Smooth muscle cell (in vitro differentiated cells): ENCODE measurements around the gene GGCX. TPM values are rescaled to one million over a fixed set of nuclear protein-coding genes. Genes with fewer than 3 reads are reported as not detected.
A peak's percentile ranks its signal among the peaks of the same experiment; 100 is the strongest.

ENCODE experiments used
- DNase-seq: peaks from one replicate; lab custom pipeline; 2025; ENCODE audit not compliant: unreplicated experiment; lab: John Stamatoyannopoulos, UW
- H2AFZ ChIP-seq: fragments of 200-600 bp; sonication (generic); 2 replicates; pipeline ENCODE4 v1.6.0; 2016; ENCODE audit warnings: antibody characterized with exemption, low read depth, mild to moderate bottlenecking
- H3F3A ChIP-seq: fragments of 200-600 bp; sonication (generic); 2 replicates; pipeline ENCODE4 v1.6.0; 2017; ENCODE audit warnings: antibody characterized with exemption, low read depth
- H3K27ac ChIP-seq: fragments of 200-600 bp; sonication (generic); 2 replicates; pipeline ENCODE4 v1.5.1; 2016; ENCODE audit warnings: low read depth, mild to moderate bottlenecking
- H3K27me3 ChIP-seq: fragments of 200-600 bp; sonication (generic); 2 replicates; pipeline ENCODE4 v1.6.1; 2016; ENCODE audit warnings: low read depth, mild to moderate bottlenecking
- H3K36me3 ChIP-seq: fragments of 200-600 bp; sonication (generic); 2 replicates; pipeline ENCODE4 v1.5.1; 2016; ENCODE audit warnings: low read depth
- H3K4me1 ChIP-seq: fragments of 200-600 bp; sonication (generic); 2 replicates; pipeline ENCODE4 v1.5.1; 2016; ENCODE audit warnings: low read depth
- H3K4me2 ChIP-seq: fragments of 200-600 bp; sonication (generic); 2 replicates; pipeline ENCODE4 v1.6.0; 2016; ENCODE audit warnings: mild to moderate bottlenecking
- H3K4me3 ChIP-seq: fragments of 200-600 bp; sonication (generic); 2 replicates; pipeline ENCODE4 v1.5.1; 2016; ENCODE audit warnings: mild to moderate bottlenecking
- H3K79me2 ChIP-seq: fragments of 200-600 bp; sonication (generic); 2 replicates; pipeline ENCODE4 v1.6.0; 2016; ENCODE audit warnings: low read depth, mild to moderate bottlenecking
- H3K9ac ChIP-seq: fragments of 200-600 bp; sonication (generic); 2 replicates; pipeline ENCODE4 v1.6.0; 2016; ENCODE audit warnings: low read depth
- H3K9me3 ChIP-seq: fragments of 200-600 bp; sonication (generic); replicated peaks from 2 replicates; pipeline ENCODE4 v1.5.1; 2016; ENCODE audit warnings: low read depth
- H4K20me1 ChIP-seq: fragments of 200-600 bp; sonication (generic); 2 replicates; pipeline ENCODE4 v1.6.0; 2016; ENCODE audit warnings: low read depth
- CTCF ChIP-seq: fragments of 200-600 bp; sonication (generic); IDR thresholded peaks from 2 replicates; pipeline ENCODE4 v1.5.1; 2017; ENCODE audit warnings: borderline replicate concordance, mild to moderate bottlenecking, antibody characterized with exemption; ENCODE audit not compliant: insufficient read depth, poor library complexity, severe bottlenecking
- WGBS: methylation state at CpG from one replicate; pipeline ENCODE4 v1.1.7; 2016; ENCODE audit warnings: low lambda C conversion rate; 5-methylcytosine and 5-hydroxymethylcytosine counted together
- polyA plus RNA-seq: library from polyadenylated mRNA; unstranded; fragments of >200 nt; fragmentation: Nextera tagmentation; extraction: Ambion mirVana; gene quantifications from 2 replicates; pipeline ENCODE4 v1.2.1, GENCODE V29; 2016
- total RNA-seq: library from RNA; depleted of rRNA; stranded (reverse); fragments of >200 nt; gene quantifications from 2 replicates; pipeline ENCODE4 v1.2.3, GENCODE V29; 2014

The GGCX gene
- total and polyA plus RNA-seq, 2 experiments from 2014 or later, result 44.5 to 83.2 TPM

- DNase-seq, result no peak
- H3K4me1 ChIP-seq, result peaks cover 5% of the 10 kb centered on the region
- no peak overlapping the region for H2AFZ ChIP-seq
- H3K36me3 ChIP-seq, result no peaks in the 10 kb centered on the region
- H3F3A ChIP-seq, result peaks cover 7% of the 10 kb centered on the region
- TF ChIP-seq CTCF, result no peak
- no peak overlapping the region for H3K4me2 ChIP-seq
- no peaks in the 10 kb centered on the region for H3K27me3 ChIP-seq
- H3K27ac ChIP-seq, result no peak overlapping the region
- no peak overlapping the region for H3K4me3 ChIP-seq
- H3K9me3 ChIP-seq, result no peaks in the 10 kb centered on the region
- WGBS, result 82% methylated on average over 4 of the region's 4 CpGs
- H3K9ac ChIP-seq, result no peak overlapping the region
- no peaks in the 10 kb centered on the region for H4K20me1 ChIP-seq
- H3K79me2 ChIP-seq, result no peaks in the 10 kb centered on the region
These were observed 26.9 kb upstream of the GGCX start for GRCh38 chr2:85588236-85588635.

DNA sequence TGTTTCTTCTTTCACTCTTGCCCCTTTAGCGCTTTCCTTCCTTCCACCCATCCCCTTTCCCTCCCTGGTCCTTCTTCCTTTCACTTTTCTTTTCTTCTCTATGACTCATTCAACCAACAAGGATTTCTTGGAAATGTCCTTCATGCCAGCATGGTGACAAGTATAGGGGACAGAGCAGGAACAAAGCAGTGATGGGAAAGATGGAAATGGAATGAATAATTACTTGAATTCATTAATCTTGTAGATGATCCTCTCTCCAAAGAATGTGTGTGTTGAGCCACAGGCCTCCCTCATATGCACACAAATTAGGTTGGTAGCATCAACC is 24.4 kb upstream of the GGCX start:
- no peak for DNase-seq
- H3K27ac ChIP-seq, result peak overlapping the region; percentile 37
- TF ChIP-seq CTCF, result no peak

GRCh38 chr2:85584857-85585780 is 23.8 kb upstream of the GGCX start:
- peak overlapping the region; percentile 66 for H2AFZ ChIP-seq
- no peak overlapping the region for H3K9ac ChIP-seq
- WGBS, result 66% methylated on average over 9 of the region's 9 CpGs

More for the DNA sequence above, 24.4 kb upstream of the GGCX start:
- H4K20me1 ChIP-seq, result no peaks in the 10 kb centered on the region
- no peaks in the 10 kb centered on the region for H3K79me2 ChIP-seq
- H3K4me3 ChIP-seq, result no peak overlapping the region
- 92% methylated on average over 1 of the region's 1 CpG for WGBS
- H3K4me1 ChIP-seq, result peaks cover under 1% of the 10 kb centered on the region
- no peak overlapping the region for H2AFZ ChIP-seq
- H3K27me3 ChIP-seq, result no peaks in the 10 kb centered on the region
- H3F3A ChIP-seq, result peaks cover under 1% of the 10 kb centered on the region
- H3K4me2 ChIP-seq, result peak overlapping the region; percentile 85
- H3K9ac ChIP-seq, result no peak overlapping the region
- H3K9me3 ChIP-seq, result no peaks in the 10 kb centered on the region
- no peaks in the 10 kb centered on the region for H3K36me3 ChIP-seq

More at GRCh38 chr2:85584857-85585780, 23.8 kb upstream of the GGCX start:
- Histone ChIP-seq H3K27me3 (no peaks in the 10 kb centered on the region), H3K36me3 (no peaks in the 10 kb centered on the region), H3K4me2 (peak overlapping the region; percentile 85), H3K79me2 (no peaks in the 10 kb centered on the region), H3K4me3 (peak overlapping the region; percentile 44), H3K4me1 (no peaks in the 10 kb centered on the region), H4K20me1 (no peaks in the 10 kb centered on the region), H3F3A (no peaks in the 10 kb centered on the region), H3K27ac (peak overlapping the region; percentile 37), H3K9me3 (no peaks in the 10 kb centered on the region)
- TF ChIP-seq CTCF, result no peak
- no peak for DNase-seq
